ENCODE data around the gene TCEANC2. TPM values are rescaled to one million over a fixed set of nuclear protein-coding genes. Genes with fewer than 3 reads are reported as not detected.

Gene TCEANC2
- total and polyA plus RNA-seq, 2 of the 4 experiments (the other 2 are of a cell fraction), result 2.4 to 3.2 TPM

DNA sequence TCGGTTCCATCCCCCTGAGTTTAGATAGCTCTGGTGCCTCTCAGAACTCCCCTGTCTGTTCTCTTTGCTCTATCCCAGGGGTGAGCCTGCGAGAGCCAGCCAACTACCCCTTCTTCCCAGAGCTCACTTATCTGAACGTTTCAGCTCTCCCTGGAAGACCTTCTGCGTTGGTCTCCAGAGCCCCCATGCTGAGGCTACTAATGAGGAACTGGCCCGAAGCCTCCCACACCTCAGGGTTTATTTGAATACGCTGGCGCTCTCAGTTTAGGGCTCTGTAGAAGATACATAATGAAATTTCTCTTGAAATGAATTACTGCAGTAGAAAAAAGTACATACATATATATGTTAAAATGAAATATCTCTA, 43.5 kb downstream of the TCEANC2 start:
- H2BK5ac ChIP-seq (ENCODE audit: low read depth, low read length, poor library complexity, severe bottlenecking), result no peak overlapping the region
- no peaks in the 10 kb centered on the region for H3K27me3 ChIP-seq (ENCODE audit: control insufficient read depth, insufficient read depth, low read length)
- no peak overlapping the region for H3K4me3 ChIP-seq (ENCODE audit: insufficient read depth, low read depth, low read length)
- POLR2A ChIA-PET (ENCODE audit: unreplicated experiment), result no interaction called here
- no peaks in the 10 kb centered on the region for H3K4me1 ChIP-seq (ENCODE audit: control insufficient read depth, insufficient read depth, low read length)
- H3K4ac ChIP-seq (ENCODE audit: low read depth, low read length), result no peak overlapping the region
- TF ChIP-seq CEBPB (IDR thresholded peaks at IDR 0.05; ENCODE audit: low read depth, low read length), result no peak
- TF ChIP-seq POLR2A (IDR thresholded peaks at IDR 0.05; ENCODE audit: low read depth, low read length), result no peak
- TF ChIP-seq CHD1 (IDR thresholded peaks at IDR 0.05; ENCODE audit: low read depth, low read length), result no peak
- H3K56ac ChIP-seq (ENCODE audit: extremely low read depth, insufficient read depth, low read length), result no peak overlapping the region
- H3K23ac ChIP-seq (ENCODE audit: low read depth, low read length), result no peak overlapping the region
- no peak overlapping the region for H4K91ac ChIP-seq (ENCODE audit: insufficient read depth, low read depth, low read length)
- H3K18ac ChIP-seq (ENCODE audit: low read depth, low read length), result no peak overlapping the region
- no peaks in the 10 kb centered on the region for H4K20me1 ChIP-seq (ENCODE audit: insufficient read depth, low read length)
- WGBS, 2 experiments (ENCODE audit: extremely low coverage in 2 of 2, insufficient read length in 1 of 2), result 100% methylated on average over 1 of the region's 7 CpGs; no CpG with 5 or more reads in 1 of the 2 experiments
- H3K79me1 ChIP-seq (ENCODE audit: low read depth in 1 of 2, low read length in 2 of 2), result no peaks in the 10 kb centered on the region
- H2AFZ ChIP-seq (replicated peaks; ENCODE audit: low read length, poor library complexity), result no peak overlapping the region
- H3K9ac ChIP-seq (ENCODE audit: low read depth, low read length), result no peak overlapping the region
- no peaks in the 10 kb centered on the region for H3K9me3 ChIP-seq (ENCODE audit: control insufficient read depth, insufficient read depth, low read length)
- ATAC-seq (ENCODE audit: low read depth), result no peak
- peaks cover 7% of the 10 kb centered on the region; the same call in 1 of the 2 replicates for H3K36me3 ChIP-seq (ENCODE audit: control insufficient read depth, insufficient read depth, low read length)
- no peak for DNase-seq
- no peaks in the 10 kb centered on the region for H3K9me1 ChIP-seq (ENCODE audit: insufficient read depth, low read length)
- no peak overlapping the region for H3K14ac ChIP-seq (replicated peaks; ENCODE audit: low read depth, low read length)
- H3K4me2 ChIP-seq (ENCODE audit: low read depth, low read length), result no peak overlapping the region
- CTCF ChIA-PET, result interaction anchor here (1.6 kb wide), 1 partner anchor 15 kb away, joined by 6 read pairs; no protein-coding TSS in a partner anchor
- no peak overlapping the region for H4K8ac ChIP-seq (ENCODE audit: low read depth in 2 of 2, low read length in 2 of 2)
- BruUV-seq (replicated peaks), result no TSS peak
- dilution Hi-C loops (cut with HindIII; ENCODE audit: low sequenced_read_pairs, unreplicated experiment), result no loop called here
- H2AK9ac ChIP-seq (replicated peaks; ENCODE audit: low read depth, low read length, poor library complexity), result no peak overlapping the region
- no peak overlapping the region for H4K5ac ChIP-seq (ENCODE audit: low read depth, low read length)
- no peak overlapping the region for H2BK20ac ChIP-seq (ENCODE audit: low read depth, low read length)
- intact Hi-C loops (cut with micrococcal nuclease), result loop anchor here (2.0 kb wide), 1 partner anchor 50 kb away; no protein-coding TSS in a partner anchor
- no peak overlapping the region for H3K27ac ChIP-seq (ENCODE audit: insufficient read depth, low read length)
- no peak overlapping the region for H2AK5ac ChIP-seq (ENCODE audit: low read depth, low read length)
- H2BK120ac ChIP-seq (ENCODE audit: low read depth, low read length), result no peak overlapping the region
- in situ Hi-C loops (cut with MboI; ENCODE audit: low sequenced_read_pairs), result no loop called here
- no peak overlapping the region for H2BK15ac ChIP-seq (ENCODE audit: low read depth, low read length)
